Transverse colon (tissue), 4 donors: Measurements from ENCODE around the gene NBEA. TPM values are rescaled to one million over a fixed set of nuclear protein-coding genes. Genes with fewer than 3 reads are reported as not detected.
A peak's percentile ranks its signal among the peaks of the same experiment; 100 is the strongest.

Experiments used
- DNase-seq: peaks from one replicate; pipeline ENCODE4 v3.0.0-alpha.2; 2019
- H3K27ac ChIP-seq, 4 donors: fragments of 200-600 bp; sonication (generic); 2 replicates each; pipeline ENCODE4 v1.5.1; 2016 to 2018; ENCODE audit warnings: inconsistent platforms in 4 of 4
- H3K27me3 ChIP-seq: fragments of 200-600 bp; sonication (generic); 2 replicates; pipeline ENCODE4 v1.5.1; 2017; ENCODE audit warnings: inconsistent platforms
- H3K36me3 ChIP-seq, 4 donors: fragments of 200-600 bp; sonication (generic); 2 replicates each; pipeline ENCODE4 v1.5.1; 2017 to 2019; ENCODE audit warnings: inconsistent platforms in 4 of 4
- H3K4me1 ChIP-seq, 4 donors: fragments of 200-600 bp; sonication (generic); 2 replicates each; pipeline ENCODE4 v1.5.1; 2017 to 2020; ENCODE audit warnings: inconsistent platforms in 4 of 4
- H3K4me3 ChIP-seq, 4 donors: fragments of 200-600 bp; sonication (generic); 1 replicate in 1 of 4; 2 replicates in 3 of 4; pipeline versions ENCODE4 v1.5.1 to v1.6.1; 2017 to 2019; ENCODE audit warnings: inconsistent platforms in 4 of 4
- H3K9me3 ChIP-seq, 2 donors: fragments of 200-600 bp; sonication (generic); 2 replicates each; pipeline ENCODE4 v1.5.1; 2017 to 2019; ENCODE audit warnings: inconsistent platforms in 2 of 2
- EP300 ChIP-seq: sonication (generic); formaldehyde crosslinking; IDR thresholded peaks from one replicate; pipeline ENCODE4 v1.6.1; 2017; ENCODE audit warnings: antibody characterized with exemption, low read depth
- POLR2A ChIP-seq: fragments of 450-650 bp; IDR thresholded peaks from one replicate; pipeline ENCODE4 v1.6.1; 2016; ENCODE audit warnings: antibody characterized with exemption, mild to moderate bottlenecking, moderate library complexity
- POLR2AphosphoS5 ChIP-seq, 3 donors: sonication (generic); formaldehyde crosslinking; IDR thresholded peaks; one replicate each; pipeline ENCODE4 v1.6.1; 2016; ENCODE audit warnings: antibody characterized with exemption in 3 of 3
- WGBS, 2 donors: methylation state at CpG; one replicate each; pipeline ENCODE4 v1.1.5; 2018; ENCODE audit warnings: low coverage in 1 of 2; 5-methylcytosine and 5-hydroxymethylcytosine counted together
- in situ Hi-C, 4 donors: fragments of 200-750 bp; cut with MboI; loops; one replicate each; pipeline versions ENCODE4 v1.15.0 to v1.15.1; 2017; ENCODE audit warnings: low sequenced_read_pairs in 3 of 4, low pct_ligation_motif_present in 1 of 4, low pct_unique_long_range_greater_than_20kb in 1 of 4
- intact Hi-C: fragments of 100-400 bp; cut with DNase I; formaldehyde crosslinking; loops from one replicate; pipeline ENCODE4 v1.15.1; 2023; ENCODE audit warnings: low total_unique reads
- total RNA-seq, 4 donors: library from RNA; depleted of rRNA; stranded (reverse); fragments of >200 nt; gene quantifications; one replicate each; pipeline ENCODE4 v1.1.0, GENCODE V29; 2016
- TF ChIP-seq, protein P1 (sequence below), 5 experiments: fragments of 200-600 bp in 3 of 5; fragments of 450-650 bp in 2 of 5; sonication (generic) in 3 of 5; IDR thresholded peaks; 1 replicate in 2 of 5; 2 replicates in 3 of 5; pipeline ENCODE4 v1.5.1; 2016 to 2017; ENCODE audit warnings: antibody characterized with exemption in 5 of 5, inconsistent platforms in 3 of 5, mild to moderate bottlenecking in 2 of 5, moderate library complexity in 1 of 5

NBEA gene
- total RNA-seq, 4 donors from 2014 or later, result 8.2 to 21.1 (median 12.5) TPM

DNA sequence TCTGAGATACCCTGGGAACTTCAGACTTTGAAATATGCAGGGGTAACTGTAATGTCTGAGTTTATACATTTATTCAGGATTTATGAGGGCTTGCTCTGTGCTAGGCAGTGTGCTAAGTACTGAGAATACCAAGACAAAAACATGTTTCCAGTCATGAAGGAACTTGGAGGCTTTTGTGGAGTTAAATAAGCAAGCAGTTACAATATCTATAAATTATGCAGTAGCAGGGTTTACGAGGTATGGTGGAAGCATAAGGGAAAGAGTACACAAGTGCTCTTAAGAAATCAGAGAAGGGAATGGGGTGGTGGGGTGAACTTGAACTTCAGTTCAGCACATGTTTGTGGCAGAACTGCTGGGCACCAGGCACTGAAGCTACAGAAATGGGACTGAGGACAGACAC is 506.4 kb downstream of the NBEA start:
- 21 to 40% methylated on average over 1 of the region's 1 CpG for whole genome bisulfite sequencing, 2 donors
- TF ChIP-seq POLR2A (no peak), POLR2AphosphoS5 (IDR thresholded peaks at IDR 0.05) (peak in 2 of 3 donors; percentile 8 to 42), EP300 (no peak)
- TF ChIP-seq, protein P1, sequence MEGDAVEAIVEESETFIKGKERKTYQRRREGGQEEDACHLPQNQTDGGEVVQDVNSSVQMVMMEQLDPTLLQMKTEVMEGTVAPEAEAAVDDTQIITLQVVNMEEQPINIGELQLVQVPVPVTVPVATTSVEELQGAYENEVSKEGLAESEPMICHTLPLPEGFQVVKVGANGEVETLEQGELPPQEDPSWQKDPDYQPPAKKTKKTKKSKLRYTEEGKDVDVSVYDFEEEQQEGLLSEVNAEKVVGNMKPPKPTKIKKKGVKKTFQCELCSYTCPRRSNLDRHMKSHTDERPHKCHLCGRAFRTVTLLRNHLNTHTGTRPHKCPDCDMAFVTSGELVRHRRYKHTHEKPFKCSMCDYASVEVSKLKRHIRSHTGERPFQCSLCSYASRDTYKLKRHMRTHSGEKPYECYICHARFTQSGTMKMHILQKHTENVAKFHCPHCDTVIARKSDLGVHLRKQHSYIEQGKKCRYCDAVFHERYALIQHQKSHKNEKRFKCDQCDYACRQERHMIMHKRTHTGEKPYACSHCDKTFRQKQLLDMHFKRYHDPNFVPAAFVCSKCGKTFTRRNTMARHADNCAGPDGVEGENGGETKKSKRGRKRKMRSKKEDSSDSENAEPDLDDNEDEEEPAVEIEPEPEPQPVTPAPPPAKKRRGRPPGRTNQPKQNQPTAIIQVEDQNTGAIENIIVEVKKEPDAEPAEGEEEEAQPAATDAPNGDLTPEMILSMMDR (IDR thresholded peaks at IDR 0.05), result no peak
- no peak overlapping the region for H3K4me3 ChIP-seq
- no peak for DNase-seq
- no peaks in the 10 kb centered on the region for H3K9me3 ChIP-seq
- in situ Hi-C loops (no loop called here), intact Hi-C loops (no loop called here)
- H3K4me1 ChIP-seq, result peaks cover 0 to 12% (median 2%) of the 10 kb centered on the region in 4 donors
- H3K27me3 ChIP-seq, result no peaks in the 10 kb centered on the region
- H3K27ac ChIP-seq, result no peak overlapping the region
- H3K36me3 ChIP-seq, result no peaks in the 10 kb centered on the region

DNA sequence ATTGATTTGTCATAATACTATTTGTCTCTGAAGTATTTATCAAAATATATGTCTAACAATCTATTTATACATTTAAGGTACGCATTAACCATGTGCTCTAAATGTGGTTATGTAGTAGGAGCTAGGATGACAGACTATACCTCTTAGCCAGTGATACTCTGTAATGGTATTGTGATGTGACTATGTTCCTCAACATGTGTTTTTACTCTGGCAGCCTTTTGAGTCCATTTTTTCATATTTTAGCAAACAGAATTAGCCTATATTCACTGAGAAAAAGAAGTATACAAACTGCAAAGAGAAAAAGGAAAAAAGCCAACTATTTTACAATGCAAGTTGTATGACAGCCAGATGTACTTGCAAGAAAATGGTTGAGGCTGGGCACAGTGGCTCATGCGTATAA is 507.8 kb downstream of the NBEA start:
- H3K27ac ChIP-seq, result no peak overlapping the region
- DNase-seq, result no peak
- WGBS, 2 donors, result 91 to 95% methylated on average over 2 of the region's 2 CpGs

DNA sequence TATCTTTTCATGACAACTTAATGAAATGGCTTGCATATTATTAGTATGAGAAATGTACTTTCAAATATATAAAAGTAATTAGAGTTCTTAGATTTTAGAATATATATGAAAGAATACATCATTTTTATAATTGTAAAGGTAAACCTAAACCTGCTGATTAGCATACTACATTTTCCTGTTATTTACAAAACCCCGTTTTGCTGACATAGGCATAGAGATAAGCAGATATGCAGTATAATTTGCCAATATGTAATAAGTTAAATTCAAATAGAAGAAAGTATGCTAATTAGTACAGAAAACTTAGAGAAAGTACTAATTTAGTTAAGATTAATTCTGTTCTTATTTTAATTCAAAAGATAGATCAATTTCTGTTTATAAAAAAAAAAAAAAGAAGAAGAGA is 513.0 kb downstream of the NBEA start:
- no peak overlapping the region for H3K4me3 ChIP-seq
- no peaks in the 10 kb centered on the region for H3K9me3 ChIP-seq
- TF ChIP-seq, protein P1 (IDR thresholded peaks at IDR 0.05), result no peak
- TF ChIP-seq POLR2A (no peak), POLR2AphosphoS5 (IDR thresholded peaks at IDR 0.05) (no peak), EP300 (no peak)
- no peaks in the 10 kb centered on the region for H3K36me3 ChIP-seq
- H3K4me1 ChIP-seq, result no peaks in the 10 kb centered on the region
- H3K27me3 ChIP-seq, result no peaks in the 10 kb centered on the region
- in situ Hi-C loops, result no loop called here
- DNase-seq, result no peak
- 82 to 85% methylated on average over 1 of the region's 1 CpG for WGBS, 2 donors
- intact Hi-C loops, result no loop called here
- no peak overlapping the region for H3K27ac ChIP-seq

More for the DNA sequence above, 507.8 kb downstream of the NBEA start:
- TF ChIP-seq POLR2AphosphoS5 (IDR thresholded peaks at IDR 0.05) (no peak), EP300 (no peak), POLR2A (no peak)
- TF ChIP-seq, protein P1 (IDR thresholded peaks at IDR 0.05), result no peak
- Histone ChIP-seq H3K9me3 (no peaks in the 10 kb centered on the region), H3K27me3 (no peaks in the 10 kb centered on the region), H3K36me3 (no peaks in the 10 kb centered on the region), H3K4me1 (peaks cover 0 to 12% (median 2%) of the 10 kb centered on the region in 4 donors), H3K4me3 (no peak overlapping the region)
- intact Hi-C loops, result no loop called here
- in situ Hi-C loops, result no loop called here

DNA sequence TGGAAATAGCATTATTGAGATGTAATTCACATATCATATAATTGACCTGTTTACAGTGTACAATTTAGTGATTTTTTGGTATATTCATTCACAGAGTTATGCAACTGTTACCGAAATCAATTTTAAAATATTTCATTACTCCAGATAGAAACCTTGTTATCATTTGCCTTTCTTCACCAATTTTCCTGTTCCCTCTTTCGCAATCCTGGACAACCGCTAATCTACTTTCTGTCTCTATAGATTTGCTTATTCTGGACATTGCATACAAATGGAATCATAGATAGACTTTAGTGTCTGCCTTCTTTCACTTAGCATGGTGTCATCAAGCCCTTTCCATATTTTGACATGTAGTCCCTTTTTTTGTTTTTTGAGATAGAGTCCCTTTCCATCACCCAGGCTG is 515.2 kb downstream of the NBEA start:
- 95 to 97% methylated on average over 3 of the region's 3 CpGs for WGBS, 2 donors
- H3K27me3 ChIP-seq, result no peaks in the 10 kb centered on the region
- H3K36me3 ChIP-seq, result no peaks in the 10 kb centered on the region
- no peak overlapping the region for H3K4me3 ChIP-seq
- H3K27ac ChIP-seq, result no peak overlapping the region
- intact Hi-C loops (no loop called here), in situ Hi-C loops (no loop called here)
- TF ChIP-seq, protein P1 (IDR thresholded peaks at IDR 0.05), result no peak
- H3K4me1 ChIP-seq, result no peaks in the 10 kb centered on the region
- H3K9me3 ChIP-seq, result no peaks in the 10 kb centered on the region
- DNase-seq, result no peak
